ENCODE data around the gene DDX17. TPM values are rescaled to one million over a fixed set of nuclear protein-coding genes. Genes with fewer than 3 reads are reported as not detected.

Gene DDX17
- total and polyA plus RNA-seq, 10 of the 15 experiments (the other 5 are each of a cell fraction or from before 2014, with no cell fraction given), result 25.2 to 778 (median 266) TPM

DNA sequence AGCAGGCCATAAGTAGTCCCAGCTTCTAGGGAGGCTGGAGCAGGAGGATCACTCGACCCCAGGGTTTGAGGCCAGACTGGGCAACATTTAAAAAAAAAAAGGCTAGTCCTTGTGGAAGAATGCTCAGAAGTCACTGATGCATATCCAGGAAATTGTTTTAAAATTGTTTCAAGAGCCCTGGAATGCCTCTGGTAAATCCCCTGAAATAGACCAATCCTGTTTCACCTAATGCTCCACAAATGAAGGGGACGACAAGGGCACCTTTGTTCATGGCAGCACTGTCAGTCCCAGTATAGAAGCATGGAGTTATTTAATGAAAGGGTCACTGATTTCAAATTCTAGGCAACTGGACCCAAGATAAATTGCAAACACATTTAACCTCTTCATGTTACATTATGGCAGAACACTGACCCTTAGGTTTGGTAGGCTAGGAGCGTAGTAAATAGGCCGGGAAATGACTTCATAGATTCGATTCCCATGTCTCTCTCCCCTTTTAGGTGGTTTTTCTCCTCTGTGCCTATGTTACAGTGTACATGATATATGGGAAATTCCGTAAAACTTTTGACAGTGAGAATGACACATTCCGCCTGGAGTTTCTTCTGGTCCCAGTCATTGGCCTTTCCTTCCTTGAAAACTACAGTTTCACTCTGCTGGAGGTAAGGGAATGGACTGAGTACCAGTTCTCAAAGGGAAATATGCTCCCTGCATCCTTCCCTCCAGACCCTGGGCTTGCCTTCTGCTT, 26.8 kb downstream of the DDX17 start:
- SMC1A ChIA-PET (ENCODE audit: uncharacterized antibody, unreplicated experiment), result interaction anchor here (1.2 kb wide), 1 partner anchor 9 kb away, joined by 3 read pairs; no protein-coding TSS in a partner anchor
- CTCF ChIA-PET, result no interaction called here
- H3K4me3 ChIP-seq, result no peak overlapping the region

More for the DNA sequence above, 26.8 kb downstream of the DDX17 start:
- FAIRE-seq (no peak), ATAC-seq (no peak), DNase-seq (ENCODE audit: low read depth, low spot score) (no peak)
- Histone ChIP-seq H3K27ac (ENCODE audit: control insufficient read depth, insufficient read depth) (no peak overlapping the region), H4K20me1 (ENCODE audit: control insufficient read depth, insufficient read depth) (no peaks in the 10 kb centered on the region; the same call in 1 of the 2 replicates), H3K79me2 (ENCODE audit: control insufficient read depth, insufficient read depth, low read length) (no peaks in the 10 kb centered on the region), H3K36me3 (ENCODE audit: control insufficient read depth in 2 of 2, insufficient read depth in 2 of 2, low read length in 1 of 2) (peaks cover 4 to 20% of the 10 kb centered on the region in 2 experiments), H3K9ac (ENCODE audit: control insufficient read depth, insufficient read depth, low read length) (no peak overlapping the region), H2AFZ (ENCODE audit: control insufficient read depth, low read depth, low read length) (no peak overlapping the region), H3K4me1 (ENCODE audit: control insufficient read depth, insufficient read depth, low read length) (no peaks in the 10 kb centered on the region), H3K9me3 (replicated peaks; ENCODE audit: control insufficient read depth, insufficient read depth, low read length) (no peaks in the 10 kb centered on the region), H3K4me2 (ENCODE audit: control insufficient read depth, insufficient read depth) (no peak overlapping the region), H3K27me3 (replicated peaks in 1 of 2; ENCODE audit: control insufficient read depth in 2 of 2, insufficient read depth in 2 of 2, low read length in 1 of 2) (no peaks in the 10 kb centered on the region; a peak in 1 of 4 replicates)
- WGBS (ENCODE audit: insufficient coverage, insufficient replicate concordance, low lambda C conversion rate, missing lambda C conversion rate), result 67% methylated on average over 7 of the region's 7 CpGs
- intact Hi-C loops (cut with micrococcal nuclease; ENCODE audit: unreplicated experiment), result no loop called here
- RAD21 ChIA-PET (ENCODE audit: unreplicated experiment), result no interaction called here
- in situ Hi-C loops (cut with MboI), result no loop called here
- TF ChIP-seq NR2F1 (conservative IDR thresholded peaks at IDR 0.05) (no peak), CHD1 (IDR thresholded peaks at IDR 0.05; ENCODE audit: low read depth, low read length) (no peak), EED (IDR thresholded peaks at IDR 0.05; ENCODE audit: low read depth) (no peak), SP1 (IDR thresholded peaks at IDR 0.05; ENCODE audit: low read depth, low read length) (no peak), IRF3 (IDR thresholded peaks at IDR 0.05) (no peak), BCL3 (IDR thresholded peaks at IDR 0.05; ENCODE audit: borderline replicate concordance, insufficient read depth, low read depth, low read length, poor library complexity, severe bottlenecking) (no peak), SIX5 (IDR thresholded peaks at IDR 0.05; ENCODE audit: low read depth, low read length, severe bottlenecking) (no peak), IKZF2 (IDR thresholded peaks at IDR 0.05) (no peak), MYC (IDR thresholded peaks at IDR 0.05; ENCODE audit: insufficient read depth, insufficient read length, insufficient replicate concordance, low read length, severe bottlenecking) (no peak), DPF2 (IDR thresholded peaks at IDR 0.05) (no peak), STAT3 (IDR thresholded peaks at IDR 0.05; ENCODE audit: low read depth, low read length) (no peak), TARDBP (IDR thresholded peaks at IDR 0.05; ENCODE audit: borderline replicate concordance) (no peak)
- POLR2A ChIA-PET, result interaction anchor here (0.7 to 1.1 kb wide), 2 partner anchors 18 to 44 kb away, joined by 3 to 4 read pairs; no protein-coding TSS in a partner anchor
- no TSS peak for BruUV-seq (replicated peaks)
